ENCODE measurements around the gene DAB2IP.

GRCh38 chr9:121638399-121638798 lies 13.0 kb upstream of the DAB2IP start:
- TF ChIP-seq CTCF (IDR thresholded peaks at IDR 0.05) (no peak), POLR2A (IDR thresholded peaks at IDR 0.05) (no peak)
